Heart left ventricle (tissue), 16 donors: ENCODE results near the gene CCDC148. TPM values are rescaled to one million over a fixed set of nuclear protein-coding genes. Genes with fewer than 3 reads are reported as not detected.

ENCODE experiments used
- ATAC-seq, 4 donors: fragments of 200-7000 bp; cut with Tn5 transposase; one replicate each; pipeline ENCODE4 v1.9.1; 2020 to 2022; ENCODE audit warnings: moderate library complexity in 4 of 4, mild to moderate bottlenecking in 3 of 4, moderate number of reproducible peaks in 1 of 4
- DNase-seq, 5 donors: peaks; one replicate each; pipeline ENCODE4 v3.0.0-alpha.2; 2020
- H3K27ac ChIP-seq, 12 donors: fragments of 200-600 bp; sonication (generic) in 4 of 12; one replicate each; pipeline versions ENCODE4 v1.5.0 to v1.8.0; 2016 to 2022; ENCODE audit warnings: mild to moderate bottlenecking in 2 of 12
- H3K27me3 ChIP-seq, 9 donors: fragments of 200-600 bp; sonication (generic) in 2 of 9; one replicate each; pipeline versions ENCODE4 v1.5.1 to v1.8.0; 2016 to 2022; ENCODE audit warnings: mild to moderate bottlenecking in 3 of 9
- H3K36me3 ChIP-seq, 9 donors: fragments of 200-600 bp; sonication (generic) in 2 of 9; one replicate each; pipeline versions ENCODE4 v1.5.0 to v1.8.0; 2018 to 2022; ENCODE audit warnings: mild to moderate bottlenecking in 2 of 9
- H3K4me1 ChIP-seq, 12 donors: fragments of 200-600 bp; sonication (generic) in 4 of 12; one replicate each; pipeline versions ENCODE4 v1.5.0 to v1.8.0; 2016 to 2022; ENCODE audit warnings: mild to moderate bottlenecking in 3 of 12
- H3K4me3 ChIP-seq, 12 donors: fragments of 200-600 bp; sonication (generic) in 4 of 12; one replicate each; pipeline versions ENCODE4 v1.5.0 to v1.8.0; 2017 to 2022; ENCODE audit warnings: mild to moderate bottlenecking in 9 of 12, moderate library complexity in 4 of 12
- H3K9me3 ChIP-seq, 12 donors: fragments of 200-600 bp; sonication (generic) in 4 of 12; one replicate each; pipeline versions ENCODE4 v1.5.0 to v1.8.0; 2016 to 2022; ENCODE audit warnings: mild to moderate bottlenecking in 1 of 12
- CTCF ChIP-seq, 12 donors: fragments of 200-600 bp; sonication (generic) in 4 of 12; IDR thresholded peaks; one replicate each; pipeline versions ENCODE4 v1.5.0 to v1.8.0; 2018 to 2022; ENCODE audit warnings: antibody characterized with exemption in 12 of 12, mild to moderate bottlenecking in 5 of 12
- POLR2A ChIP-seq, 2 donors: fragments of 450-650 bp; IDR thresholded peaks; one replicate each; pipeline ENCODE4 v1.6.1; 2017; ENCODE audit warnings: antibody characterized with exemption in 2 of 2, mild to moderate bottlenecking in 2 of 2, moderate library complexity in 2 of 2
- WGBS, 4 donors: extraction: QIAGEN DNeasy Blood & Tissue Kit in 2 of 4; methylation state at CpG; one replicate each; pipeline versions ENCODE4 v1.1.5 to v1.1.7; 2013 to 2018; 5-methylcytosine and 5-hydroxymethylcytosine counted together
- intact Hi-C, 10 donors: fragments of 100-400 bp; cut with DNase I; formaldehyde crosslinking; loops; one replicate each; pipeline versions ENCODE4 v1.11.1 to v1.14.2; 2022
- polyA plus RNA-seq, 2 donors: library from polyadenylated mRNA; stranded (reverse); fragments of 200-250 nt; gene quantifications; one replicate each; pipeline ENCODE4 v1.2.3, GENCODE V29; 2013
- total RNA-seq, 9 donors: library from RNA; depleted of rRNA in 2 of 9; stranded (reverse); fragments of >200 nt in 2 of 9; fragmentation: NEBNext Ultra II Directional in 3 of 9; extraction: Animal tissue kit (Norgen Biotek cat#: 25700) in 3 of 9; gene quantifications; one replicate each; pipeline versions ENCODE4 v1.1.0 to v1.2.4, GENCODE V29; 2016 to 2023
- donor health status: ischemic (EF 13 %, LVEDD 7.1; RV severe dilation, severe dysfunction).
- donor health status: healthy with polysubstance abuse.
- donor health status: DM: no; HTN: yes; CAD: no.
- donor health status: DM: no; HTN: no; CAD: no.
- donor health status: ischemic (EF 25% LVEDD 6.9; RV normal size, moderate dysfunction).
- donor health status: ischemic (EF 25% LVEDD 5.7; RV mildly dilated, moderate dysfunction).
- donor health status: healthy.
- donor health status: DM: yes; HTN: yes; CAD: no.
- donor health status: ischemic (EF 35%, LVEDD 5.7; RV mildly dilated, moderate dysfunction).
- donor health status: nonischemic (EF 11% LVEDD 7.7; RV severe dilation, severe dysfunction).
- donor health status: DM: yes; HTN: yes; CAD: no.
- donor health status: PGD.
- donor health status: ischemic (EF 29% LVEDD 5.4; RV normal size, mild dysfunction).
- donor health status: nonischemic (EF 23%, LVEDD 6.1; RV moderate dilation, normal function).

CCDC148 gene
- total and polyA plus RNA-seq, 11 donors, result 0.24 to 1.2 (median 0.75) TPM; not detected in 2

DNA sequence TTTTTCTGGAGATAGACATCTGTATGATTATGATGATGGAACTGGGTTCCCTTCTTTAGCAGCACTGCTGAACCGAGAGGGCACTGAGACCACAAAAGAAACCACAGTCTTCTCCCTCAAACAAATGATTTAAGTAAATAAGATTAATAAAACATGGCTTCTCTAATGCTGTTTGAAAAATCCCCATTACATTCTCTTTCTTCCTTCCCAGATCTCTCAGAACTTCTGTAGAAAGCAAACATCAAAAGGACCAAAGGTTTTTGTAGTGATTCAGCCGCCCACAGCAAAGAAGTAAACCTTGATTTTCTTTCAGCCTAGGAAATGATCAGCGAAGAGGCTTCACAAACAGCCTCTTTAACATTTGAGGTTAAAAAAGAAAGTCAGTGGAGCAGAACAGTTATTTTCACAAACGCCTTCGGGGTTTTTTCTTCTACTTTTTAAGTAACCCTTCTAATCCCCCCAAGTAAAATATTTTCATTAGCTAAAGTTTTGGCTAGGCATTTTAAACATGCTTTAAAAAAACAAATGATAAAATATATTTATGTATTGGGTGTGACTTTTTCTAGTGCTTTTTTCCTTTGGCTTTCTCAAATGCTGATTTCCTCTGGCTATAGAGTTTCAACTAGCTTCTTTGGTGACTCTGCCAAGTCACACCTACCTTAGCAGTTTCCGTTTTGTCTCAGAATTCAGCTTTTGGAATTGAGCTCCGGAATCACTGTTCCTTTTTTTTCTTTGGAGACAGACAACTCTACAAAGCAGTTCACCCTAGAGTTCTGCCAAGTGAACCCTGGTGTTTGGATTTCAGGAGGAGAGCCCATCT, 265.3 kb downstream of the CCDC148 start:
- H3K36me3 ChIP-seq, result no peaks in the 10 kb centered on the region
- H3K4me3 ChIP-seq, result peak overlapping the region in 8 of 12 donors; percentile 4 to 45 (median 18)
- peak overlapping the region in 6 of 12 donors; percentile 12 to 55 (median 26) for H3K27ac ChIP-seq
- H3K4me1 ChIP-seq, result peaks cover 0 to 25% (median 3%) of the 10 kb centered on the region in 12 donors
- peak in 1 of 5 donors; percentile 10 for DNase-seq
- H3K9me3 ChIP-seq, result no peaks in the 10 kb centered on the region
- TF ChIP-seq POLR2A (IDR thresholded peaks at IDR 0.05) (no peak), CTCF (IDR thresholded peaks at IDR 0.05) (no peak)
- intact Hi-C loops, result no loop called here
- peak in 1 of 4 donors; percentile 67 for ATAC-seq
- no peaks in the 10 kb centered on the region for H3K27me3 ChIP-seq
- 35 to 46% (median 40%) methylated on average over 7 of the region's 7 CpGs for WGBS, 4 donors

- Histone ChIP-seq H3K36me3 (no peaks in the 10 kb centered on the region), H3K27ac (no peak overlapping the region), H3K9me3 (no peaks in the 10 kb centered on the region), H3K4me1 (peaks cover 0 to 25% (median 3%) of the 10 kb centered on the region in 12 donors), H3K4me3 (no peak overlapping the region), H3K27me3 (no peaks in the 10 kb centered on the region)
- ATAC-seq (no peak), DNase-seq (no peak)
- TF ChIP-seq POLR2A (IDR thresholded peaks at IDR 0.05) (no peak), CTCF (IDR thresholded peaks at IDR 0.05) (no peak)
- intact Hi-C loops, result loop anchor here in 5 of 10 donors (10.0 kb wide), 2 partner anchors 155 to 265 kb away; partner anchors contain the start of genes CCDC148 (in 4 of the 5) and PKP4 (in 4 of the 5)
Observed at GRCh38 chr2:158189526-158189925, 267.0 kb downstream of the CCDC148 start.

DNA sequence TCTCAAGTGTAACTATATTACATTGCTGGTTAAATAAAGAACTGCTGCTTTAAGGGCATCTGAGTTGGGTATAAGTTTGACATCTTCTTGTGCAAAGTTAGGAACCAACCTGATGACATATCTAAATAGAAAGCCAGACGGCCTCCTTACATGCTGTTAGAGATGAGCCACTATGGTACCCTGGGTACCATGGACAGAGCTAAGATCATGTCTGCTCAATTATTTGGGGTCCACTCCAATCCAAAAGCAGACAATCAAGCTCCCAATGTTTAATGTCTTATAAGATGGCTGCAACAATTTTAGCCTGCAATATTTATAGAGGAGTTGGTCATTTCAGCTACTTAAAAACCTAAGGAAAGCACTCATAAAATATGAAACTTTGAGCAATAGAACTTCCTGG, 268.6 kb downstream of the CCDC148 start:
- WGBS, 4 donors, result 70 to 81% (median 73%) methylated on average over 1 of the region's 1 CpG
- Histone ChIP-seq H3K4me3 (no peak overlapping the region), H3K36me3 (no peaks in the 10 kb centered on the region), H3K27me3 (no peaks in the 10 kb centered on the region), H3K4me1 (peaks cover 0 to 25% (median 3%) of the 10 kb centered on the region in 12 donors), H3K27ac (no peak overlapping the region), H3K9me3 (no peaks in the 10 kb centered on the region)
- ATAC-seq, result no peak
- TF ChIP-seq POLR2A (IDR thresholded peaks at IDR 0.05), result no peak
- no peak for TF ChIP-seq CTCF (IDR thresholded peaks at IDR 0.05)
- DNase-seq, result no peak
- intact Hi-C loops, result loop anchor here in 5 of 10 donors (10.0 kb wide), 2 partner anchors 153 to 267 kb away; partner anchors contain the start of genes CCDC148 (in 4 of the 5) and PKP4 (in 4 of the 5)

DNA sequence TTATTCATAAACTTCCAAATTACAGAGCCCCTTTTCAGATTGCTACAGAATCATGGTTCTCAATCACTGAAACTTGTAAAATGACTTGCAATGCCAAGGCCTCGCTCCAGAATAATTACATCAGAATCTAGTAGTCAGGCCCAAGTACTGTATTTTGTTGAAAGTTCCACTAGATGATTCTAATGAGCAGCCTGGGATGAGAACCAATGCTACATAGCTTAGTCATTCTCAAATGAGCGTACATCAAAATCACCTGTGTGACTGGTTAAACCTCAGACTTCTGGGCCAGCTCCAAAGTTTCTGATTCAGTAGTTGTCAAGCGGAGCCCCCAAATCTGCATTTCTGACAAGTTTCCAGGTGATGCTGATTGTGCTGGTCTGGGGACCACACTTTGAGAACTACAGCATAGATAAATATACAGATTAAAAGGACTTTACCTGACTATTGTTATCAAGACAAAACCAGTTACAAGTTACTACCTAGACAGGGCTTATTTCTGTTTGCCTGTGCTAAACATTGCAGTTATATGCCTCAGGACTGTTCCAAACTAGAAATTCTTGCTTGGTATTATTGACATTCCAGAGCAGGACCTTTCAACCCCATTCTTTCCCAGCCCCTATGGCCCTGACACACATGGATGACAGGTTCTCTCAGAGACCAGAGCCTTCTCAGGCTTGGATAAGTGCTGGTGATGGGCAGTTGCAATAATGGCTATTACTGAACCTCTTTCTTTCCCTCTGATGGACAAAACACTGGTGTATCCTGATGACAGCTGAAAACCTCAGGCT, 271.8 kb downstream of the CCDC148 start:
- WGBS, 4 donors, result 84 to 94% (median 91%) methylated on average over 3 of the region's 3 CpGs
- Histone ChIP-seq H3K4me1 (peaks cover 0 to 3% (median 0%) of the 10 kb centered on the region in 12 donors), H3K4me3 (no peak overlapping the region), H3K27me3 (no peaks in the 10 kb centered on the region), H3K36me3 (no peaks in the 10 kb centered on the region), H3K9me3 (no peaks in the 10 kb centered on the region), H3K27ac (no peak overlapping the region)
- intact Hi-C loops, result loop anchor here in 9 of 10 donors (5.0 to 10.0 kb wide), 5 partner anchors 150 to 568 kb away; partner anchors contain the start of genes CCDC148 (in 5 of the 9) and PKP4 (in 5 of the 9)
- no peak for TF ChIP-seq POLR2A (IDR thresholded peaks at IDR 0.05)
- no peak for TF ChIP-seq CTCF (IDR thresholded peaks at IDR 0.05)
- DNase-seq (no peak), ATAC-seq (no peak)
